Measurements from ENCODE around the gene FREM3. TPM values are rescaled to one million over a fixed set of nuclear protein-coding genes. Genes with fewer than 3 reads are reported as not detected.
"Not testable (repeated sequence)": the region's sequence is repeated elsewhere in the genome, so short reads cannot be mapped to it uniquely, and the experiment has no call there.

Gene FREM3
- polyA plus RNA-seq, 1 donor from 2014 or later, result 0.60 TPM

DNA sequence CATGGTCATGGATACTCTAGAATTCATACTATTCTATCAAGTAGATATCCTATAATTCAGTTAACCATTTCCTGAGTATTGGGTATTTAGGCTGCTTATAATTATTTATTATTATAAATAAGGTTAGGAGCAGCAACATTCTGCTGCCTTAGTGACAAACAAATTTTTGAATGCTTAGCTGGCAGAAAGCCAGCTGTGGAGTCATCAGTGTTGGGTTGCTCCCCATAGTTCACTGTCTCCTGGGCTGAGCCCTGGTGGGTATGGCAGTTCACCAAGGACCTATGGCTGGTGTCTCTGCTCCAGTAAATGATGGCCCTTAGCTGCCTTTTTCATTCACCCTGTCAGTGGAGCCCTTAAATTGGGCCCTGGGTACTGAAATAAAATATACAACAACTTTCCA, 125.1 kb downstream of the FREM3 start:
- H3K27ac Mint-ChIP-seq, result no peak overlapping the region
- peaks cover 11% of the 10 kb centered on the region for H3K36me3 Mint-ChIP-seq
- peaks cover 0 to 2% (median 0%) of the 10 kb centered on the region in 3 donors for H3K9me3 Mint-ChIP-seq
- no peaks in the 10 kb centered on the region for H3K27me3 Mint-ChIP-seq
- H3K4me3 Mint-ChIP-seq, result no peak overlapping the region
- H3K4me1 Mint-ChIP-seq, result no peaks in the 10 kb centered on the region

DNA sequence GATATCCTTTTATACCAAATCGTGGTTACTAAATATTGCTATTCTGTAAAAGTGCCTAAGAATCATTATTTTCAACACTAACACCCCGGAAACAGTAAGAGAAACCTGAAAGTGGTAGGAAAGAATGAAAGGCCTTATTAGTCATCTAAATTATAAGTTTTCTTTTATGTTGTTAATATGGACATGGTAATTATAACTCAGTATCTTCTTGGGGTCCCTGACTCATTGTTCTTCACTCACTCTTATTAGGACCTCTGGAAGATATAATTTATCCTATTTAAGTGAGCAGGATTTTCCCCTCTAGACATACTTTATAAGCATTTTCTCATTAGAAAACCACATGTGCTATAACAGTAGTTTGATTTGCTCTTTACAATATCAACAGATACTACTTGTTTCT, 136.0 kb downstream of the FREM3 start:
- Mint-ChIP-seq H3K9me3 (peaks cover 0 to 4% (median 0%) of the 10 kb centered on the region in 3 donors), H3K27me3 (no peaks in the 10 kb centered on the region)

DNA sequence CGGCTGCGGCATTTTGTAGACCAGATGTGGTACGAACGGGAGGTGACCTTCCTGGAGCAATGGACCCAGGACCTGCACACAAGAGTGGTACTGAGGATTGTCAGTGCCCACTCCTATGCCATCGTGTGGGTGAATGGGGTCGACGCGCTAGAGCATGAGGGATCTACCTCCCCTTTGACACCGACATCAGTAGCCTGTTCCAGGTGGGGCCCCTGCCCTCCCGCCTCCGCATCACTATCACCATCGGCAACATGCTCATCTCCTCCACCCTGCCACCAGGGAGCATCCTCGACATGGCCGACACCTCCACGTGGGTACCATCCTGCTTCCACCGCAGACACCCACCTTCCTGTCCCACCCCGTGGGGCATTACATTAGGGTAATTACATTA, 140.7 kb downstream of the FREM3 start:
- Mint-ChIP-seq H3K27me3 (no peaks in the 10 kb centered on the region), H3K4me3 (peak overlapping the region; percentile 90 to 99 (median 95)), H3K9me3 (peaks cover 0 to 2% (median 0%) of the 10 kb centered on the region in 3 donors), H3K36me3 (no peaks in the 10 kb centered on the region), H3K4me1 (peaks cover 12 to 25% (median 14%) of the 10 kb centered on the region in 3 donors), H3K27ac (peak overlapping the region; percentile 82 to 98 (median 95))

More for the DNA sequence above, 136.0 kb downstream of the FREM3 start:
- Mint-ChIP-seq H3K27ac (no peak overlapping the region), H3K4me3 (no peak overlapping the region), H3K4me1 (peaks cover 6 to 29% (median 8%) of the 10 kb centered on the region in 3 donors), H3K36me3 (no peaks in the 10 kb centered on the region)

DNA sequence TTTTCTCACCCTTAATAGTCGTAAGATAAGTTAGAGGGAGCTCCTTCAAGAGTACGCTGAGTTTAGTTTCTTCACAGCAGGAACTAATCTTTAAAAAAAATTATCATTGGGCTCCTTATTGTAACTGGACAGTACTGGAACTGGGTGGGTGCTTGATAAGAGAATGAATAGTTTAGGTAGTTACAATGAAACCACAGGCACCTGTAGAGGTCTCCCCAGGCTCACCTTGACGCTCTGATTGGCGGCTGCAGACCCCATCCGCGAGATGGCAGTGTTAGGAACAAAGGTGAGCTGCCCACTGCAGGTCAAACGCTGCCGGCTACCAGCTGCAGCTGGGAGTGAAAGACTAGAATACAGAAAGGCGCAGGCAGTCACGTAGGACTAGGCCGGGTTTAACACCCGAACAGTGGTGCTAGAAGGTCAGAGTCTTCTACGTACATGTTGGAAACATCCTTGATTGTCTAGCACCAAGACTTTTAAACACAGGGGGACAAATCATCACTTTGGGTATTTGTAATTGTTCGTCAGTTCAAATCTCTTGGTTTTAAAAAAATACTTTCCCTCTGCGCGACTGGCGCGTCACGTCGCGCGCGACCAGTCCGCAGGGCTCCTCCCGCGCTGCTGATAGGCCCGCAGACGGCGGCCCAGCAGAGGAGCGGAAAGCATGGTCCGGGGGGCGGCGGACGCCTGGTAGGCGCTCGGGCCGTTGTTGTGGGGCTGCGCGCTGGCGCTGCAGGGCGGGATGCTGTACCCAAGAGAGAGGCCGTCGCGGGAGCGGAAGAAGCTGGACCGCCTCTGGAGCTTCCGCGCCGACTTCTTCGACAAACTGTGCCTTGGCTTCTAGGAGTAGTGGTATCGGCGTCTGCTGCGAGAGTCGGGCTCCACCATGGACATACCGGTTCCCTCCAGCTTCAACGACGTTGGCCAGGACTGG, 141.4 kb downstream of the FREM3 start:
- Mint-ChIP-seq H3K9me3 (peaks cover 0 to 2% (median 0%) of the 10 kb centered on the region in 3 donors), H3K36me3 (no peaks in the 10 kb centered on the region), H3K4me1 (peaks cover 13 to 27% (median 18%) of the 10 kb centered on the region in 3 donors), H3K4me3 (peak overlapping the region; percentile 90 to 99 (median 95)), H3K27me3 (no peaks in the 10 kb centered on the region), H3K27ac (peak overlapping the region; percentile 82 to 98 (median 95))

- Mint-ChIP-seq H3K4me3 (peak overlapping the region in 1 of 4 donors; percentile 95), H3K9me3 (peaks cover 0 to 2% (median 0%) of the 10 kb centered on the region in 3 donors), H3K4me1 (peaks cover 13 to 27% (median 18%) of the 10 kb centered on the region in 3 donors), H3K27ac (peak overlapping the region in 2 of 3 donors; percentile 95 to 98), H3K36me3 (no peaks in the 10 kb centered on the region), H3K27me3 (no peaks in the 10 kb centered on the region)
These were observed 142.2 kb downstream of the FREM3 start for GRCh38 chr4:143558286-143558685.

DNA sequence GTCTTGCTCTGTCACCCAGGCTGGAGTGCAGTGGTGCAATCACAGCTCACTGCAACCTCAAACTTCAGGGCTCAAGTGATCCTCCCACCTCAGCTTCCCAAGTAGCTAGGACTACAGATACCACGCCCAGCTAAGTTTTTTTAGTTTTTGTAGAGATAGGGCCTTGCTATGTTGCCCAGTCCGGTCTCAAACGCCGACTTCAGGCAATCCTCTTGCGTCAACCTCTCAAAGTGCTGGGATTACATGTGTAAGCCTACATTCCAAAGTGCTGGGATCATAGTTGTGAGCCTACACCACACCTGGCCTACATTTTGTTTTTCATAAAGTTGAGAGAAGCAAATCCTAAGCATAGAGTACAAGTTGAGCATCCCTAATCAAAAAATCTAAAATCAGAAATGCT, 144.8 kb downstream of the FREM3 start:
- no peaks in the 10 kb centered on the region for H3K9me3 Mint-ChIP-seq
- no peak overlapping the region for H3K4me3 Mint-ChIP-seq
- no peaks in the 10 kb centered on the region for H3K27me3 Mint-ChIP-seq
- H3K4me1 Mint-ChIP-seq, result peaks cover 13 to 23% (median 18%) of the 10 kb centered on the region in 3 donors
- H3K27ac Mint-ChIP-seq, result no peak overlapping the region
- H3K36me3 Mint-ChIP-seq, result no peaks in the 10 kb centered on the region

GRCh38 chr4:143554728-143555597, 145.5 kb downstream of the FREM3 start:
- H3K27me3 Mint-ChIP-seq, result no peaks in the 10 kb centered on the region
- H3K4me1 Mint-ChIP-seq, result peaks cover 12 to 21% (median 13%) of the 10 kb centered on the region in 3 donors
- no peaks in the 10 kb centered on the region for H3K9me3 Mint-ChIP-seq
- H3K36me3 Mint-ChIP-seq, result no peaks in the 10 kb centered on the region
- H3K4me3 Mint-ChIP-seq, result no peak overlapping the region
- peak overlapping the region; percentile 39 to 75 (median 52) for H3K27ac Mint-ChIP-seq

DNA sequence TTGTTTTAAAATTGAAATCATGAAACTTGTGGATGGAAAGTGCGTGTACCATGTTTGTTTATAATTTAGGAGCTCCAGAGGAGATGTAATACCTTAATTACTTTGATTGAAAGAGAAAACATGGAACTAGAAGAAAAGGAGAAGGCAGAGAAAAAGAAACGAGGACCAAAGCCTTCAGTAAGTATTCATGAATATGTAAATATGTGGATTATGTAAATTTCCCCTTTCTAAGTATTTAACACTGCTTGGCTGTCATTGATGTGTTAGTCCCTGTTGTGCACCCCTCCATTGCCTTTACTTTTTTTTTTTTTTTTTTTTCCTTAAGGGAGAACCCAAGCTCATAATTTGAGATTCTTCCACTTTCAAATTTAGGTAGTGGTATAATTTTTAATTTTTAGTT, 150.5 kb downstream of the FREM3 start:
- Mint-ChIP-seq H3K4me1 (peaks cover 3 to 12% (median 3%) of the 10 kb centered on the region in 3 donors), H3K4me3 (no peak overlapping the region), H3K27ac (no peak overlapping the region), H3K9me3 (no peaks in the 10 kb centered on the region), H3K27me3 (no peaks in the 10 kb centered on the region), H3K36me3 (peaks cover 3% of the 10 kb centered on the region)

DNA sequence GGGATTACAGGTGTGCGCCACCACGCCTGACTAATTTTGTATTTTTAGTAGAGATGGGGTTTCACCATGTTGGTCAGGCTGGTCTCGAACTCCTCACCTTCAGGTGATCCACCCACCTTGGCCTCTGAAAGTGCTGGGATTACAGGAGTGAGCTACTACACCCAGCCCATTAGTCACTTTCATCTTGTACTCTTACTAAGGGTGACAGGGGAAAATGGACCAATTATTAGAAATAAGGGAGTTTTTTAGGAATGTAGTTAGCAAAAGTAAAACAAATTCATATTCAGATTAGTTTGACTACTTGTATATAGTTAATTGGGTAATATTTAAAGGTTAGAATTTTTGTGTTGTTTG, 160.8 kb downstream of the FREM3 start:
- Mint-ChIP-seq H3K27ac (peak overlapping the region in 1 of 3 donors; percentile 46), H3K27me3 (no peaks in the 10 kb centered on the region), H3K4me3 (no peak overlapping the region), H3K36me3 (peaks cover 15% of the 10 kb centered on the region), H3K9me3 (no peaks in the 10 kb centered on the region), H3K4me1 (peaks cover 2 to 5% (median 3%) of the 10 kb centered on the region in 3 donors)

DNA sequence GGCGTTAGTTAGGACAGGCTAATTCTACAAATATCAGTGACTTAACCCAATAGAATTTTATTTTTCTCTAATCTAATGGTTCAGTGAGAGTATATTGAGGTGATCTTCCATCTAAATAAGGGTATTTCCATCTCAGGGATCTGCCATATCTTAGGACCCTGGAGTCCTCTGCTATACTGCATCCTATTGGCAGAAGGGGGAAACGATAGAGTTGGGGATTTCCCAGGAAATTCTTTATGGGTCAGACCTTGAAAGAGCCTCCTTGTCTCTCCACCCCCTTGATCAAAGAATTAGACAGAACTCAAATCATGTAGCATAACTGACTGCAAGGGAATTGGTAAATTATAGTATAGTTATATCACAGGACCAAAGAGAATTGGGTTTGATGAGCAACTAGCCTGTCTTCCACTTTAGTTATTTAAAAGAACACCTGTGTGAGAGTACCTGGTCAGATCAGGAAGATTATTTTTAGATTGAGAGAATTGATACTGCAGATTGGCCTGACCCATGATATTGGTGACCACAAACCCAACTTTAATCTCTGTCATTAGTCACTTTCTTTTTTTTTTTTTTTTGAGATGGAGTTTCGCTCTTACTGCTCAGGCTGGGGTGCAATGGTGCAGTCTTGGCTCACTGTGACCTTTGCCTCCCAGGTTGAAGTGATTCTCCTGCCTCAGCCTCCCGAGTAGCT, 161.4 kb downstream of the FREM3 start:
- Mint-ChIP-seq H3K9me3 (no peaks in the 10 kb centered on the region), H3K27ac (no peak overlapping the region), H3K36me3 (peaks cover 15% of the 10 kb centered on the region), H3K27me3 (no peaks in the 10 kb centered on the region), H3K4me3 (peak overlapping the region in 1 of 4 donors; percentile 27), H3K4me1 (peaks cover 2 to 5% (median 3%) of the 10 kb centered on the region in 3 donors)

GRCh38 chr4:143531788-143532491, 168.5 kb downstream of the FREM3 start:
- peaks cover 0 to 3% (median 3%) of the 10 kb centered on the region in 3 donors for H3K4me1 Mint-ChIP-seq
- H3K27ac Mint-ChIP-seq, result peak overlapping the region in 1 of 3 donors; percentile 23
- H3K27me3 Mint-ChIP-seq, result no peaks in the 10 kb centered on the region
- peak overlapping the region in 1 of 4 donors; percentile 57 for H3K4me3 Mint-ChIP-seq
- no peaks in the 10 kb centered on the region for H3K9me3 Mint-ChIP-seq
- peaks cover 7% of the 10 kb centered on the region for H3K36me3 Mint-ChIP-seq

- peaks cover 0 to 3% (median 3%) of the 10 kb centered on the region in 3 donors for H3K4me1 Mint-ChIP-seq
- H3K9me3 Mint-ChIP-seq, result no peaks in the 10 kb centered on the region
- peaks cover 6% of the 10 kb centered on the region for H3K36me3 Mint-ChIP-seq
- H3K4me3 Mint-ChIP-seq, result peak overlapping the region in 1 of 4 donors; percentile 57
- H3K27me3 Mint-ChIP-seq, result no peaks in the 10 kb centered on the region
- peak overlapping the region in 1 of 3 donors; percentile 23 for H3K27ac Mint-ChIP-seq
These were observed 169.1 kb downstream of the FREM3 start for GRCh38 chr4:143531380-143531779.

DNA sequence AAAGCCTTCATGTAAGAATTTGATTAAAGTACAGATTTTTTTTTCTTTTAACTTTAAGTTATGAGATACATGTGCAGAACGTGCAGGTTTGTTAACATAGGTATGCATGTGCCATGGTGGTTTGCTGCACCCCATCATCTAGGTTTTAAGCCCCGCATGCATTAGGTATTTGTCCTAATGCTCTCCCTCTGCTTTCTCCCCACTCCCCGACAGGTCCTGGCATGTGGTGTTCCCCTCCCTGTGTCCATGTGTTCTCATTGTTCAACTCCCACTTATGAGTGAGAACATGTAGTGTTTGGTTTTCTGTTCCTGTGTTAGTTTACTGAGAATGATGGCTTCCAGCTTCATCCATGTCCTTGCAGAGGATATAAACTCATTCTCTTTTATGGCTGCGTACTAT, 172.4 kb downstream of the FREM3 start:
- not testable (repeated sequence) for H3K27me3 Mint-ChIP-seq, H3K36me3 Mint-ChIP-seq, H3K27ac Mint-ChIP-seq, H3K4me1 Mint-ChIP-seq, H3K9me3 Mint-ChIP-seq, H3K4me3 Mint-ChIP-seq

Measured in IgD-negative memory B cell (primary cell).